Measurements from ENCODE around the gene PTGES2.
"Not testable (repeated sequence)": the region's sequence is repeated elsewhere in the genome, so short reads cannot be mapped to it uniquely, and the experiment has no call there.

The PTGES2 gene

DNA sequence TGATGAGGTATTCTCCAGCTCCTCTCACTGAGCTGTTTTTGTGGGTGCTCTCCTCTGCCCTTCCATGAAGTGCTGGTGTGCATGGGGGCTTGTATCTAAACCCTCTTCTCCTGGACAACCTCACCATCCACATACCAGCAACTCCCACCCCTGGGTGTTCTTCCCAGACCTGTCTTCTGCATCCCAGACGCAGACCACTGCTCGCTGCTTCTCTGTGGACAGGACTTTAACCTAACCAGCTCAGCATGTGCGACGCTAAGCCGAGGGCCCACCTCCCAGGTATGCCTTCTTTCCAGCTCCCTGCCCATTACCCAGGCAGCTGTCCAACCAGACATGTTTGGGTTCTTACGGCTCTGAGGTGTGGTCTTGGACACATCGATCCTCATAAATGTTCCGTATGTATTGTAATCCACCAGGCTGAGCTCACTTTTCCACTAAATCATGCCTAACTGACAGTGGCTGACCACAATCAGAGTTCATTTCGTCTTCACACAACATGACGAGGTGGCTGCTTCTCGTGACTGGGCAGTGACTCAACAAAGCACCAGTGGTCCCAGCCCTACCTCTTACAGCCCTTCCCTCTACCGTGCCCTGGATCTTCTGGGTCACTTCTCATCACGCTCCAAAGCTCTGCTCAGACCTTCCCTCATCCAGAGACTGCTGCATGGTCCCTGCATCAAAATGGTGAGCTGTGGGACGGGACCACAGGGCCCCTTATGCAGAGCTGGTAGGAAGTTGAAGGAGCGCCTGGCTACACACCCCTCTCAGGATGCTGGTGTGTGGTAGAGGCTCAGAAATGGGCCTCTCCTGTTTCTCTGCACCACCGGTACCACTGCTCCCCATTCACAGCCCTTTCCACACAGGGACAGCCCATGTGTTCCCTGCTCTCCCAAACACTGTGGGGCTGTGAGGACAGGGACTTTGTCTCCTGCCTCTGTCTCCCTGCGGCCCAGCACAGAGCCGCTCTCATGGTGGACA, 9.6 kb upstream of the PTGES2 start:
- no peak for DNase-seq (ENCODE audit: low read depth in 2 of 2)

DNA sequence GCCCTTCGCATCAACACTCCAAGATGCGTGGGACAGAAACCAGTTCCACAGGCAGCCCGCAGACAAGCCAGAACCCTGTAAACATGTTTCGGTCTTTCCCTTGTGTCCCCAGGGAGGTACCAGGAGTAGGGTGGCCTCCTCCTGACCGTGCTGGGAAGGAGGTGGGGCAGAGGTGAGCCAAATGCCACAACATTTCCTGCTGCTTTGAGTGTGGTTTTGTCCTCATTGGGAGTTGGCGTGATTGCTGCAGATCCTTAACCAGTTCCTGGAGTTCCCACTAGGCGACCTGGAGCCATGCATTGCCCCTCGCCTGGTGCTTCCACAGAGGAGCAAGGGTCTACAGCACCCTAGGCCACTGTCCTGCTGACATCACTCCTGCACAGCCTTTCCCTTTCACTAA, 8.0 kb upstream of the PTGES2 start:
- DNase-seq (ENCODE audit: low read depth in 2 of 2): not testable (repeated sequence)

DNA sequence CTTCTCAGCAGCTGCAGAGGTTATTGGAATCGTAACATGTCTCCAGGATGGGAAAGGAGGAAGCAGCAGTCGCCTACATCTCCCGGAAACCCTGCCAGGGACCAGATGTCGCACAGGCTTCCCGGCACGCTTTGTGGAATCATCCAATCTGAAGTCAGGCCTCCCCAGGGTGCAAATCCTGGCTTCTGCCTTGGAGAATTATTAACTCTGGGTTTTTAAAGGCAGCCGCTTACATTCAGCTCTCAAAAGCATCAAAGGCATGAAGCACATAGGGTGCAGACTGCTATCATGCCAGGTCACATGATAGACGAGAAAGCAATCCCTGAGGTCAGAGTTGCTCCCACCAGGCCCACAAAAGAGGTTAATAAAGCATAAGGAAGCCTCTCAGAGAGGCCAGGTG, 4.6 kb upstream of the PTGES2 start:
- not testable (repeated sequence) for DNase-seq (ENCODE audit: low read depth in 2 of 2)

DNA sequence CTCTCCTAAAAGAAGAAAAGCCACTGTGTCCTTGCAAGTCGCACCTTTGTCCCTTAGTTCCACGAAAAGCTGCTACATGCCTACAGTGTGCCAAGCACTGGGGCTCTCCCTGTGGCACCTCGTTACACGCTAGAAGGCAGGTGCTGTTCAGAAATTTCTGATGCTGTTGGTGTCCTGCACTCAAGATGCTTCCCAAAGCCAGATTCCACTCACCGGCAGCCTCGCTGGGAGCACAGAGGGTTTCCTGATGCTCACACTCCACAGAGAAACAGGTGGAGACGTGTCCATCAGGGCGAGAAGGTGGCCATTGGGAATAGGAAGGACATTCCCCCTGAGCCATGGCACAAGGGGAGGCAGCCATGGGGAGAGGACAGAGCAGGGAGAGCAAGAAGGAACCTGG, 3.8 kb upstream of the PTGES2 start:
- DNase-seq (ENCODE audit: low read depth in 2 of 2): not testable (repeated sequence)

DNA sequence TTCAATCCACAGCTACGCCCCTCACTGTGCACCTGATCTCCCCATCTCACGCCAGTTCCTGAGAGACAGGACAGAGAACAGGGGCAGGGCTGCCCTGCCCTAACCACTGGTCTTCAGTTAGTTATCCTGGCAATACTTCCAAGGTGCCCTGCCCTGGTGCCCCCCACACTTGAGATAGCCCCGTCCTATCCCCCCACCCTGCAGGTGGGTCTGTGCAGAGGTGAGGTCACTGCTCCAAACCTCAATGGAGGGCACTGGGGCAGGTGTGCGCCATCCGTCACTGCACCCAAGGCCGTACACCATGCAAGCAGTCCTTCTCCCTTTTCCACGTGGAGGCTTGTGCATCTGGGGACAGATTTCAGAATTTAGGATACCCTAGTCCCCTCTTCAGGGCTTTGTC, 3.1 kb upstream of the PTGES2 start:
- DNase-seq (ENCODE audit: low read depth in 2 of 2): not testable (repeated sequence)

DNA sequence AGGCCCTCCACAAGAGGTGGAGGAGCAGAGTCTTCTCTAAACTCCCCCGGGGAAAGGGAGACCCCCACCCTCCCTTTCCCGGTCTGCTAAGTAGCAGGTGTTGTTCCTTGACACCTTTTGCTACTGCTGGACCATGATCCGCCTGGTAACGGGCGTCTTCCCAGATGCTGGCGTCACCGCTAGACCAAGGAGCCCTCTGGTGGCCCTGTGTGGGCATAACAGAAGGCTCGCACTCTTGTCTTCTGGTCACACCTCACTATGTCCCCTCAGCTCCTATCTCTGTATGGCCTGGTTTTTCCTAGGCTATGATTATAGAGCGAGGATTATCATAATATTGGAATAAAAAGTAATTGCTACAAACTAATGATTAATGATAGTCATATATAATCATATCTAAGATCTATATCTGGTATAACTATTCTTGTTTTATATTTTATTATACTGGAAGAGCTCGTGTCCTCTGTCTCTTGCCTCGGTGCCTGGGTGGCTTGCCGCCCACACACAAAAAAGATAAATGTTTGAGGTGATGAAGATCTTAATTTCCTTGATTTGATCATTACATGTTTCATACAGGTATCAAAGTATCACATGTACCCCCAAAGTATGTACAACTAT, 2.6 kb upstream of the PTGES2 start:
- DNase-seq (ENCODE audit: low read depth in 2 of 2): peak in 1 of 2 donors; percentile 41

DNA sequence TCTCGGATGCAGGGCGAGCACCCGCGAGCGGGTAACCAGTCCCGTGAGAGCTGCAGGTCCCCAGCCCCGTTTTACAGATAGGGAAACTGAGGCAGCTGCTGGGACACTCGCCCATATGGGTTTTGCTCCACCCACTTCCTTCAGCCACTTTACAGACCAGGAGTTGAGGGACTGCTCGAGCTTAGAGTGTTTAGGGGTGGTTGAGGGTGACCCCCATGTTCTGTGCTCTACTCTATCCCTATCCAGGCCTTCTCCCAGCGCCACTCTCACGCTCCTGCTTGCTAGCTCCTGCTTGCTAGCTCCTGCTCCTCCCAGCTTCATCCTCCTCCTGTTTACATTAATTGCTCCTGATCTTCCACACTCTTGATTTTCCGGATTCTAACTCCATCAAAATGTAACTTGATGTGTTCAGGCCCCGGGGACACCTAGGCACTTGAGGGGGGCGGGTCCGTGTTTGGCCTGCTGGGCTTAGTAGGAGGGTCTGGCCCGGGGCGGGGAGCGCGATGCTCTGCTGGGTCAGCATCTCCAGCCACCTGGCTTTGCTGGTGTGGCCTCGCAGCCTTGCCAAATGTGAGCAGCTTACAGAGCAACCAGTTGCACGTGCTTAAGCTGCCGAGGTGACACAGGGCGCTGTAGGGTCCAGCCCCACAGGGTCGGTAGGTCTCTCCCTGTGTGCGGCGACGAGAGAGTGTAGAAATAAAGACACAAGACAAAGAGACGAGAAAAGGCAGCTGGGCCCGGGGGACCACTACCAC, 1.5 kb upstream of the PTGES2 start:
- no peak for DNase-seq (ENCODE audit: low read depth in 2 of 2)

DNA sequence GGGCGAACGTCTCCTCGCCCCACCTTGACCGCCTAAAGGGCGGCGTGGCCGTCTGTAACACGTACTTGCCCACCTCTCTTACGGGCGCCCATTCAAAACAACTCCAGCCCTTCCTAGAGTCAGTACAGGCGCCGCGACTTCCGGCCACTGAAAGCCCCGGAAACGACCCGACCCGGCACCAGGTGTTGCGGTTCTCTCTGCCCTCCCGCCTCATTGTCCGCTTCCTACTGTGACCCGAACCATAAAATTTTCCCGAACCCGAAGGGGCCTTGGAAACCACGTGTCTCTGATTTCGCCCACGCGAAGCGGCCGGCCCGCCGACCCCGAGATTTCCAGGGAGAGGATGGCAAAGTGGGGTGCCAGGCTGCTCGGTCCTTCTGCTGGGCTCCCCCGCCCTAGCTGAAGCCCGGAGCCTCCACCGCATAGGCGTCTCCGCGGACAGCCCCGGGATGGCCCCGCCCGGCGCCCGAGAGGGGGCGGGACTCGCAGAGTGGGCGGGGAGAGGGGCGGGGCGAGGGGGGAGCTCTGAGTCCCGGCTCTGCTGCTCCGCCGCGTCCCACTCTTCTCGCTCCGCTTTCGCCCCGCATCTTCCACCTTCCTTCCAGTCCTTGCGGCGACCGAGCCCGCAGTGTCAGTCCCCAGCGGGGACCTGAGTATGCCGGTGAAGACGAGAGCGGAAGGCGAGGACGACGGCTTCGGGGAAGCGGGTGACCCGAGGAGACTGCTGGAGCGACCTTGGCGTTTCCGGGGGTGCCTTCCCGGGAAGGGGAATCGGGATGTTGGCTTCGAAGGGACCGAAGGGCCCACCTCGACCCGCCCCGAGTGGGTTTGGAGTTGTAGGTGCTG, 684 bp upstream of the PTGES2 start:
- DNase-seq (ENCODE audit: low read depth in 2 of 2): peak; percentile 76

DNA sequence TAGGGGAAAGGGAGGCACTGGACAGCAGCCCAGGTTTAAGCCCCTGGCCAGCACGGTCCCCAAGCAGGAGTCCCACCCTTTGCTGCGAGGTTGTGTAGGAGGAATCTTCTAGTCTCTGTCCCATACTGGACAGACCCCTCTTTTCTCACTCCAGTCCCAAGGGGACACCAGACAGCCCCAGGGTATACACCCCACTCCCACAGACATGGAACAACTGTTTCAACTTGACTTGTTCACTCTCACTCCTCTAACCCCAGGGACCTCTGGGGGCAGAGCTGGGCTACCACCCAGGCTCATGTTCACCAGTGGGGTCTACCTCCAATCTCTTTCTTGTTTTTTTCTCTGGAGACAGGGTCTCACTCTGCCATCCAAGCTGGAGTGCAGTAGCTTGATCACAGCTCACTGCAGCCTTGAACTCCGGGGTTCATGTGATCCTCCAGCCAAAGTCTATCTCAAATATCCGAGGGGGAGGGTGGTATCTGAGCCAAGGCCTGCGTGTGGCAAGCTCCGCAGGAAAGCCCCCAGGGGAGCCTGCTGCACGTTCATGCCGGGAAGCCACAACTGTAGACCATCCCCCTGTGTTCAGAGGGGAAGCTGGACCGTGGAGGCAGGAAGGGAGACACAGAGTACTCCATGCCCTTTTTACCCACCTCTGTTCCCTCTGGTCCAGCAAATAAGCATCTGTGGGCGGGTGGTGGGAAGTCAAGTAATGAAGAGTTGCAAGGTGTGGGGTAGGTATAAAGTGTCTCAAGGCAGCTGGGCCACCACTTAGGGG, 1.8 kb downstream of the PTGES2 start:
- DNase-seq (ENCODE audit: low read depth in 2 of 2): no peak

- DNase-seq (ENCODE audit: low read depth in 2 of 2): peak in 1 of 2 donors; percentile 27
These were observed 2.5 kb downstream of the PTGES2 start for GRCh38 chr9:128124873-128125579.

- no peak for DNase-seq (ENCODE audit: low read depth in 2 of 2)
These were observed 3.1 kb downstream of the PTGES2 start for GRCh38 chr9:128124451-128124850.

- no peak for DNase-seq (ENCODE audit: low read depth in 2 of 2)
These were observed 4.0 kb downstream of the PTGES2 start for GRCh38 chr9:128123451-128124080.

DNA sequence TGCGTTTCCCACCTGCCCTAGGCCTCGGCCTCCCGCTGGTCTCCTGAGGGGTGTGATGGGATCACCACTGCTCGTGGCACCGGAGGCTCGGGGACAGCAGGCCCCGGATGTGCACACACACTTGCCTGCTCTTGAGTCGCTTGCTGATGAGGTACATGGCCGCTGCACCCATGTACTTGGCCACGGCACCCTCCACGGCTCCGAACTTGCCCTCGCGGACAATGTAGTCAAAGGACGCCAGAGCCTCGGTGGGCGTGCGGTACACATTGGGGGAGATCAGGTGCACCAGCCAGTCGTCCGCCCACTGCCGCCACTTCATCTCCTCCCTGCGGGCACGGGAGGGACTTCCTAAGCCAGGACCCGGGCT, 4.7 kb downstream of the PTGES2 start:
- no peak for DNase-seq (ENCODE audit: low read depth in 2 of 2)

DNA sequence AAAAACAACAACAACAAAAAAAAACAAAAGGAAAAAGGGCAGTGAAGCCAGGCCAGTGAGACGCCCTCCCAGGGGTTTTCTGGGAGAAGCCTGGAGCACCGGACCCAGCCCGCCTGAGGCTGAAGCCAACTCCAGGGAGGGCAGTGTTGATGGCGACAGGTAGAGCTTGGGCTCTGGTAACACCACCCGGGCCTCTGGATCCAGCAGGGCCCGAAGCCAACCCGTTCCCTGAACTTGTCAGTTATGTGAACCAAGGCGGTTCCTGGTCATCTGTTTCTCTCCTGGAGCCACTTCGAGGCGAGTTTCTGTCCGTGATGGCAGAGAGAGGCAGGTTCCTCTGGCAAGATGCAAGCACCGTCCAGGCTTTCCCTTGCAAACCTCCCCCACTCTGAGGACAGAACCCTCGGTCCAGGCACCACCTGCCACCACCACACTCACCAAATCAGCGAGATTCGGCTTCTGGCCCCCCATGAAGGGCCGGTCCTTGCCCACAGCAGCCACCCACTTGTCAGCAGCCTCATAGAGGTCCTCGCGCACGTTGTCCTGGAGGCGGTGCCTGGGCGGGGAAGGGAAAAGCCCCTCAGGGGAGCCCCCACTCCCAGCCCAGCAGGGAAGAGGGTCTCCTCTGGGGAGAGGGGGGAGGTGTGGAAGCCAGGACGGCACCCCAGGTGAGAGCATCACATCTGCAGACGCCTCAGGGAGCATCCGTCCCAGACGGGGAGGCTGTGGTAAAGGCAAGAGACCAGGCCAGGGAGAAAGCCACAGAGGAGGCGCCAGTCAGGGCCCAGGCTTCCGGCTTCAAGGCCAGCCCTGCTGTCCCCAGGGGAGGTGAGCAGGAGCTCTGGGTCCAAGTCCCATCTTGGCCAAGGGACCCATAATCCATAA, 5.4 kb downstream of the PTGES2 start:
- DNase-seq (ENCODE audit: low read depth in 2 of 2): no peak

DNA sequence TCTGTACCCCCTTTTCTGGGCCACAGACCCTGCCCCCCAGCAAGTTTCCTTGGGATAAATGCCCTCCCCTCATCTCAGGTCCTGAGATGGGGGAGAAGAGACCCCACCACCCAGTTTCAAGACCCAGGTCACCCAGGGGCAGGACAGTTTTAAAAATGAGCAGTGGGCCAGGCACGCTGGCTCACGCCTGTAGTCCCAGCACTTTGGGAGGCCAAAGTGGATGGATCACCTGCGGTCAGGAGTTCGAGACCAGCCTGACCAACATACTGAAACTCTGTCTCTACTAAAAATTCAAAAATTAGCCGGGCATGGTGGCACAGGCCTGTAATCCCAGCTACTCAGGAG, 6.1 kb downstream of the PTGES2 start:
- DNase-seq (ENCODE audit: low read depth in 2 of 2): no peak

- DNase-seq (ENCODE audit: low read depth in 2 of 2): no peak
These were observed 6.6 kb downstream of the PTGES2 start for GRCh38 chr9:128120741-128121465.

GRCh38 chr9:128120061-128120740, 7.3 kb downstream of the PTGES2 start:
- DNase-seq (ENCODE audit: low read depth in 2 of 2): no peak

Data from stimulated activated CD4-positive, alpha-beta T cell treated with anti-CD3 and anti-CD28 coated beads, Interleukin-15, amount 100 ng/mL, for 48 hours (primary cell).